LoVo (cell line): Measurements from ENCODE around the gene DLG4.
"Not testable (repeated sequence)": the region's sequence is repeated elsewhere in the genome, so short reads cannot be mapped to it uniquely, and the experiment has no call there.

Experiments
- DNase-seq: peaks from one replicate; pipeline ENCODE4 v3.0.0-alpha.2; 2016; ENCODE audit warnings: low spot score

DLG4 gene

DNA sequence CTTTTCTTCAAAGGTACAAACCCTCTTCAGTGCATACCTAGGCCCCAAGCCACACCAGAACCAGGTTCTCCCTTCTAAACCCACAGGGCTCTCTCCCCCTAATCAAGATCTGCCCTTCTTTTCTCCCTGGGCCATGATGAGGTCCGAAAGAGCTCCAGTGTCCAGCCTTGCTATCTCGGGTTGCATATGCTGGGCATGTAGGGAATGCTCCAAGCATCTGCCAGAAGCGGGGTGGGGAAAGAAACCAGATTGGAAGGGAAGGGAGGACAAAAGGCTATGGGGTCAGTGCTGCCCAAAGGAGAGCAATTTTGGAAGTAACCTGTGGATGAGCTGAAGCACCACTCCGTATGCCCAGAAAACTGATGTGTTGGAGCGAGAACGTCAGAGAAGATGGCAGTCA is 29.6 kb upstream of the DLG4 start:
- DNase-seq = no peak

DNA sequence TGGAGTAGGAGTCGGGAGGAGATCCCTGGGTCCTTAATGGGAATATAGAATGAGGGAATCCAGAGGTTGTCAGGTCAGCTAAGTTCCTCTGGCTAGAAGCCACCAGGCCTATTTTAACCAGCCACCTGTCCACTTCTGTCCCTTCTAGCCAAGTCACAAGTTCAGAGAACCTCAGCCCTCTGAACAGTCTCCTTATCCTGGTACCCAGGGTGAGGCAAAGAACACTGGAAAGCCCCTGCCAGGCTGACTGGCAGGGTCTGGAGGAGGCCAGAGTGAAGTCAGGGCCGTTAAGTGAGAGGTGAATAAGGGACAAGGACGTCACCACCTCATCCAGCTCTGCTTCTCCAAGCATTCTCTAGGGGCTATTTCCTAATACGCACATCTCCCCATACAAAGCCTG is 29.2 kb upstream of the DLG4 start:
- no peak for DNase-seq

DNA sequence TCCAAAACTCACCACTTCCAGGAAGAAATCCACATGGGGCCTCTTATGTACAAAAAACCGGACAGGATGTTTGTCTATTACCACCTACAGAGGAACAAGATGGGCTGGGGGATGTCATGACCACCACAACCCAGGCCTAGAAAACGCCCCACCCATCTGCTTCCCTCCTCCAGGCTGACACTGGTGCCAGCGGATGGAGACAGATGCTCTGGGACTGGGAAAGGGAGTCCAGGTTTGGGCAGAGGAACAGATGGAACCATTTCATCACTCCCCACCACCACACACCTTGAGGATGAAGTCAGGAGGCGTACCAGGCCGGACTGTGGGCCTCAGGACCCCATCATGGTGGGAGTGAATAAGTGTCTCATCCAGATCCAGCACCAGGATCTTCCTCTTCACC is 27.1 kb upstream of the DLG4 start:
- DNase-seq = no peak

DNA sequence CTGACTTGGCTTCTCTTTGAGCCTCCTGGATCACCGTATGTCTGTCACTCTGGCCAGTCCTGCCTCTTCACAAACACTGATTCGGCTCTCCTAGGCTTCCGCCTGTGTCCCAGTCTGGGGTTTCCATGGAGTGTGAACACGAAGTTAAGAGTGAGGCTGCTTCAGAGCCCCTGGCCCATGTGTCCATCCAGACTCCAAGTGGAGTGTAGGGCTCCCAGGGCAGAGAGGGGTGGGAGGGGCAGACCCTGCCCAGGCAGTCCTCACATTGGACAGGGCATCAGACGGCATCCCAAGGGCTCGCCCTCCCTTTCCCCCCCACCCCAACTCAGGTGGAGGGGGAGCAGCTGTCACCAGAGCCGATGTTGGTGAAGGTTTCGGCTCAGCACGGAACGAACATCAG is 24.2 kb upstream of the DLG4 start:
- DNase-seq = not testable (repeated sequence)

DNA sequence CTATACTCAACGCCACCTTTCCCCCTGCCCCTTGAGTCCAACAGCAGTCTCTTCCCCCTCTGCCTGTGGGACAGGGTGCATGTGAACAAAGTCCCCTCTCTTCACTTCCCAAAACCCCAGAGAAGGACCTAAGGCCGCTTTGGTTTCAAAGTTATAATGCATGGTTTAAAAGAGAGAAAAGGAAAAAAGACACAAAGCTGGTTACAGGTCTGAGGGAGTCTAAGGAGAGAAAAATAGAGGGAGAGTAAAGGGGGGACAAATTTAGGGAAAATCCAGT is 23.8 kb upstream of the DLG4 start:
- no peak for DNase-seq

DNA sequence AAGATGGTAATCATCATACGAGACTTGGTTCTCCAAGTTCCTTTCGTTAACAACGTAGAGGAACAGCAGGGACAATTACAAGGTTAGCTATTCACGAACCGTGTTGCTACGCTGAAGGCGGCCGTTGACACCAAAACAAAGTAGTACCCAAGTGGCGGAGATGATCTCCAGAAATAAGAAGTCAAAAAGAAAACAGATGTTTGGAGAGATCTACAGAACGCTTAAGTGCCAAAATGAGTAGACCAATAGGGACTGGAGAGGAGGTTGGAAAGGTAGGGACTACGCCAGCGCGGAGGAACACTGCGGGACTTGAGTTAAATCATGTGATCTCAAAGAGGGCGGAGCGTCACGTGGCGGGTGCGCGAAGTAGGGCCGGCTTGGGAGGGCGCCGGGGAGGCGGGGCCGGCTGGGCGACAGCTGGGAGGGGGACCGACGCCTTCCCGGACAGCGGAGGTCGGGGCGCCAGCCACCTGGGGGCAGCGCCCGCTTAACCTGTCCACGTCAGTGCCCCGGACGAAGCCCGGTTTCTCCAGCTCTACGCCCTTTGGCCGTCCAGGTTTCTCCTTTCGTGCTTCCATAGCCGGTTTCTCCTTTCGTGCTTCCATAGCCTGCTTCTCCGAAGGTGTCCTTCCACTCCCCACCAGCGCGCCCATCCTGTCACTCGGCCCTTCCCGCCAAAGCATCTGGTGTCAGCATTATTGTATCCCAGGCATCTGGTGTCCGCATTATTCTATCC is 23.2 kb upstream of the DLG4 start:
- DNase-seq = peak; percentile 94

DNA sequence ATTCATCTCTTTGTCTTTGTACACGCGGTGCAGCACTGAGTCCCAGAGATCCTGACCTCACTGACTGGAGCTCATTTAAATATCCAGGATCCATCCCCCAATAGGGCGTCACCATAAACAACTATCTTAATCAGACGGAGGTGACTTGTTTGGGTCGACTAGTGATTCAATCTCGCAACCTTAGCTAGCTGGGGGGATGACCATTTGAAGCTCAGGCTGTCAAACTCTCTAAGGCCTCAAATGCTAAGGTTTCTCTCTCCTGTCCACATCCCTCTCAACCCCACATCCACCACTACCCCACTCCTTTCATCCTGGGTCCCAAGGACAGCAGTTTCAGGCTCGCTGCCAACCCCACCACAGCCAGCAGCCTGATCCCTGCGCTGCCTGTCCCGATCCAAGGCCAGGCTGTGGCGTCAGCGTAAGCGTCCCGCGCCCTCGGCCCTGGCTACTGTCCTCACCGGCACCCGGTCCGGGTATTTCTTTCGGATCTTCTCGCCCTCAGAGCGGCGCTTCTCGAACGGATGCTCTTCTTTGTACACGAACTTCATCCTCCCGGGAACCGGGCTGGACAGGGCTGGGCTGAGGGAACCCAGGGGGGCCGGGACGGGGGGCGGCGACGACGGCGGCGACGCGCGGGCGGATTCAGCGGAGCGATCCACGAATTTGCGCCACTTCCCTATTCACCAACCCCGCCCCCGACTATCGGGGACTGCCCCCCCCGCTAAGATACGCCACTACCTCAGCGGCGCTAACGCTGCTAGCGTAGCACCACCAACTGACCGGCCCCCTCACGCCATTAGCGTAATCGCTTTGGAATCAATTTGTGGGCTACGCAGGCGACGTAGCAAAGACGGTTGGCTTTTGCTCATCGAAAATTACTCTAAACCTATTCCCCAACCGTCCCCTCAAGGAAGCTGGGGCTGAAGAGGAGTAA is 22.4 kb upstream of the DLG4 start, which contains the start of gene GABARAP:
Gene GABARAP (minus strand): TSS at position 667 of the 934 bp plus-strand sequence. CDS start 119 bp downstream, at position 548.
- peak; percentile 89 for DNase-seq

DNA sequence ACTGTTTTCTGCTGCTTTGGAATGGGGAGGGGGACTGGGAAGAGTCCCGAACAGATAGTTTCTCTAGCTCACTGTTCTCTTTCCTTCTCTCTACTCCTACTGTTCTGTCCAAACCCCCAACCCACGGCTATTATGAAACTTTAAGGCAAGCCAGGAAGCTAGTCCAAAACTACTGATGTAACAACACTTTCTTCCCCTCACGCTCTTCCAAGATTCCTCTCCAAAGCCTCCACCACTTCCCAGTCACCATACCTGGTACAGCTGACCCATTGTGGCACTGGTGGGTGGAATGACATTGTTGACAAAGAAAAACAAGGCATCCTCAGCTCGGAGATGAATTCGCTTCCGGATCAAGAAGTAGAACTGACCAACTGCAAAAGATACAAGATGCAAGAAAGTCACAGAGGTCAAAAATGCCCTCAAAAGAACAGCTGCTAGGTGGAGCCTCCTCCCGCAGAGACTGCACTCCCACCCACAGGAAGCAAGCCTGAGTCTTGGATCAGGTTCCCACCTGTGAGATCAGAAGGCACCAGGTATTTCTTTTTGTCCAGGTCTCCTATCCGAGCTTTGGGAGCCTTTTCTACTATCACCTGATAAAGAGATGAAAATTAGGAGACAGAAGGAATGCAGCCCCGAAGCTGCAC is 21.6 kb upstream of the DLG4 start:
- DNase-seq = no peak

DNA sequence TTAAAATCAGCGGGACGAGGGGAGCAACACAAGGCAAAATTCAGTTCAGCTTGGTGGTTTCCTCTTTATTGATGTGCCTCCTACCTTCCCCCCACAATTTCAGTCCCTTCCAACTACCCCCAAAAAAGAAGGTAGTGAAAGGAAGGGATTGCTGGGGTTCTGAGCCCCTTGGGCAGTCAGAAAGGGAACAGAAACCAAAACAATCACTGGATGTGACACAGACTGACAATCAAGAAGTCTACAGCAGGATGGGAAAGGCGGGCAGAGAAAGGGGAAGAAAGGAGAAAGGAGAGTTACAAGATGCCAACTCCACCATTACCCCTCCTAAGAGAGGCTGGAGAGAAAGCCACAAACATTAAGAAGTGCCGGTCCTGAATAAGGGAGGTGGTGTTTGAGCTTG is 20.7 kb upstream of the DLG4 start:
- no peak for DNase-seq

DNA sequence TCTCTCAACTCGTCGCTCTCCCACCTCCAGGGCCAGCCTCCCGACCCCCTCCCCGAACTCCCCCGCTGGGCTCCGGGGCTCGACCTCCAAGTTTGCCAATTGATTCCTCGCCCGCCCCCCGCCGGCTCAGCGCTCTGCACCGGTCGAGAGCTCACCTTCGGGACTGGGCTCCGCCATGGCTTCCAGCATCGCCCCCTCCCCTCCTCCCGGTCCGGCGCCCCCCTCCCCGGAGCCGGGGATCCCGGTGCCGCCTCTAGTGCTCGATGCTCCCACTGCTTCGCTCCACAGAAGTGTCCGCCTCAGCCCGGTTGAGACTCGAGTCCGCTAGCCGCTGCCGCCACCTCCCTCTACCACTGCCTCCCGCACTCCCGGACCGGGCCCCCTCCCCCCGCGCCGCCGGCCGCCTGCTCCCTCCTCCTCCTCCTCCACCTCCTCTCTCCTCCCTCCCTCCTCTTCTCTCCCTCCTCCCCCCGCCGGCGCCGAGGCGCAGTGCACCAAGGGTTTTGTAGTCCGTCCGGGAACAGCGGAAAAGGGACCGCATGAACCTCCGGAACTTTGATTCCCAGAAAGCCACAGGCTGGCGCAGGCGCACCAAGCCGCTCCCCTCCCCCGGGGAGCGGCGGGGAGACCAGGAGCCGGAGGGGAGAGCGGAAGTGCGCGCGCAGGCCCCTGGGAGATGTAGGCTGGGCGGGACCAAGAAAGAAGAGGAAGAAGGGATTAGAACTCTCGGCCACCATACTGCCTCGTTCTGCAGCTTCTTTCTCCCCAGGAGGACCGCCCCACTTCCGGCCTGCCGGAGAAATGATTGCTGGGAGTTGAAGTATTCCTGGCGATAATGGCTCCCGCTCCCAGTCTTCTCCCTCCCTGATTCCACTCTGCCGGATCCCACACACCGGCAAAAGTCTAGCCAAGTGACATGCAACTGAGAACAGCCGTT is 19.7 kb upstream of the DLG4 start, which contains the start of gene PHF23:
Gene PHF23 (minus strand): TSS at position 367 of the 937 bp plus-strand sequence. CDS start 178 bp downstream, at position 189.
- peak; percentile 98 for DNase-seq

DNA sequence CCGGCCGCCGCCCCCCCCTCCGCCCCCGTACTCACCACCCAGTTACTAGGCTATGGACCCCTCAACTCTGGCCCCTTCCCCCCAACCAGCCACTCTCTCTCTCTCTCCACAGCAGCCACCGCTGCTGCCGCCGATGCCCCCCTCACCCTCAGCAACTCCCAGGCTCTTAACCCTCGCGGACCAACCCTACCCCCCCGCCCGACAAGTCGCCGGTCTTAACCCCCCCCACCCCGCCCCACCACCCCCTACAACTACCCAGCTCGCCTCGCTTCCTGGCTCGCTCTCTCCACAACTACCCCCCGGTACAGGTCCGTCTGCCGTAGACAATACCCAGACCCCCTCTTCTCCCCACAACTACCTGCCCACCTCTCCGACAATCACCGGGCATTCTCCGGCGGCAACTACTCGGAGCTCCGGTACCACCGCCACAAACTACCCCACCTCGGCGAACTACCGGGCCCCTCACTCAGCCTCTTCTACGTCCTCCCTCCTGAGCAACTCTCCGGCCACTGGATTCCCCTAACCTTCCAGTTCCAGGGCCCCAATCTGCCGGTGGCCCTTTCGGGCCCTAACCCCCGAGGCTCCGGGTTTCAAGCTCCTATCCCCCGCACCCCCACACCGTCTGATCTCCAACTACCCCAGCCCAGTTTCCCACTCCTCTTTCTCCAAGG is 18.9 kb upstream of the DLG4 start:
- DNase-seq = no peak

DNA sequence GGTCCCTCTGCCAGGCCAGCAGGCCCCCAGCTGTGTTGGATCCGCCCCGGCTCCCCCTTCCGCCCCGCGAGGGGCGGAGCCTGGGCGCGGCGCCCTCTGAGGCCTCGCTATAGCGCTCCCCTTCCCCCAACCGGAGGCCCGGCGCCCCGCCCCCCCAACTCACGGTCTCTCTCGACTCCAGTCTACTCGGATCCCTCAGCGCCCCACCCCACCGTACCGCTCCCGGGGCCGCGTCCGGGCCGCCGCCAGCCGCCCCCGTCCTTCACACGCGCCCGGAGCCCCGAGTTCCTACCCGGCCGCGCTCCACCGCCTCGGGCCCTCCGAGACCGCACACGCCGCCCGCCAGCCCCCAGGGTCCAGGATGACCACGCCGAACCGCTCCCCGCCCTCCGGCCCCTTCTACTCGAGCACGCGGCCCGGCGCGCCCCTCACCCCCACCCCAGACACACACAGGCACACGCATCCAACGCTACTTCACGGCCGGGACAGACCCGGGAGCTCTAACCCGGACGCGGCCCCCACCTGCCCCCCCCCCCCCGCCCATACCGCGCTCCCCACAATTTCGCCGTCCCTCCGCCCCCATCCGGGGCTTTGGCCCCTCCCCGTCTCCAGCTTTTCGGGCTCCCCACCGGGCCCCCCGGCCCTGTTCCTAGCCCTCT is 18.3 kb upstream of the DLG4 start:
- DNase-seq = peak; percentile 71

DNA sequence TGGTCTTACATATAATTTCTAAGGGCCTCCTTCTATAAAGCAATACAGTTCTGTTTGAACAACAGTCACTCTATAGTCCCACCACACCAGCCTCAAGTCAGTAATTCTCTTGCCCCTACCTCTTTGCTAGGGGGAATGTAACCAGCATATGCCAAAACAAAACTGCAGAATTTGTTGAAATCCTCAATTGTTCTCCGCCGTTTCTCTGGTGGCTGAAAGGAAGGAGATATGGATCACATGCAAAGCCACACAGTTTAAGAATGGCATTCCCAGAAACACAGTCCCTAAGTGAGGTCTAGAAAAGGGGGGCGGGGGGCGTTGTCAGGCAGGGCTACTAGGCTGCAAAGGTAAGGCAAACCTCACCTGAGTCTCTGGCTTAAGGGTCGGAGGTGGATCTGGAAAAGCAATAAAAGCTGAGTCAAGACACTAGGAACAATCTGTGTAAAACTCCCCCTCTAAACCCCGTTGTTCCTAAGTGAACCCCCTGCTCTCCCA is 17.7 kb upstream of the DLG4 start:
- no peak for DNase-seq

DNA sequence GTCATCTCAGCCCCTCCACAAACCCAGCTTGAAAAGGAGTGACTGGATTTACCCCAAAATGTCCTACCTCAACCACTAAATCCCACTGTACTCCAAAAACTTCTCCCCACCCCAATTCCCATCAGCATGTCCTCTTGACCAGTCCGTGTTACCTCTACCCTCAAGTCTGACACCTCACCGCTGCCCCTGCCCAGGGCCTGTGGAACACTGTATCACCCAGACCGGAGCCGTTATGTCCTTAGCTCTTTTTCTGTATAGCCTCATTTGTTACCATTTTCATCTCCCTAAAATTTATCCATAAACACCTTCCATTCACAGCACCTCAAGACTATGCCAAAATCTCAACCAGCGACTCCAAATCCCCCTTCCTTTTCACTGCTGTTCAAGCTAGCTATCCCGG is 17.2 kb upstream of the DLG4 start:
- no peak for DNase-seq

DNA sequence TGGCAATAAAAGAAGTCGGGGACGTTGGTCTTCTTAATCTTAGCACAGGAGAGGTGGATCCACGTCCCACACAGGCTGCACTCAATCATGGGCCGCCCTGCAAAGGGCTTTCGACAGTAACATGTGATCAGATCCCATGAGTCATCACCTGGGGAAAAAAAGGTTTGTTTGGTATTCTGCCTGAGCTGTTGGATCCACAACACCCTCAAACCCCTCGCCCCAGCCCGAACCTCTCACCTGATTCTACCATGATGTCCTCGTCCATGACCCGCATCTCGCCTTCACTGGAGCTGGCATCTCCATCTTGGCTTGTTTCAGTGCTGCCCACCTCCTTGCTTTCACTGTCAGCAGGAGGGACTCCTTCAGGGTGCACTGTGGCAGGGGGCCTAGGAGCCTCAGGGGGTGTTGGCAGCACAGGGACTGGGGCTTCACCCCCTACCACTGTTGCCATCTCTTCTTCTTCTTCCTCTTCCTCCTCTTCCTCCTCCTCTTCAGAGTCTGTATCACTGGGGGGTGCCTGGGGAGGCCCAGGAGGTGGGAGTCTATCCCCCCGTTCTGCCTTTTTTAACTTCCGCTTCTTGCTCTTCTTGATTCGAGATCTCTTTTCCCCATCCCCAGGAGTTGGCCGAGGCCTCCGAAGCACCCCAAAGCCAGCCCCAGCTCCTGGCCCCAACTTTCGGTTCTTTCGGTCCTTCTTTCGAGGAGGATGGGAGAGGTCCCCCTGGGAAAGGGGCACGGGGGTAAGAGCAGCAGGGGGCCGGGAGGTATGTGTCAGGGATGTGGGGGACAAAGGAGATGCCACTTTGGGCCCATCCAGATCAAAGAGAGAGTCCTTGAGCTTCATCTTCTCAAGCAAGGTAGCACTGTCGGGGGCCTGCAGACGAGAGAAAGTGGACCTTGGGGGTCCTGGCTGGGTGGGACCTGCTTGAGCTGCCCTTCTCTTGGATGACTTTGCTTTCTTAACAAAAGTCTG is 16.3 kb upstream of the DLG4 start:
- DNase-seq = no peak

DNA sequence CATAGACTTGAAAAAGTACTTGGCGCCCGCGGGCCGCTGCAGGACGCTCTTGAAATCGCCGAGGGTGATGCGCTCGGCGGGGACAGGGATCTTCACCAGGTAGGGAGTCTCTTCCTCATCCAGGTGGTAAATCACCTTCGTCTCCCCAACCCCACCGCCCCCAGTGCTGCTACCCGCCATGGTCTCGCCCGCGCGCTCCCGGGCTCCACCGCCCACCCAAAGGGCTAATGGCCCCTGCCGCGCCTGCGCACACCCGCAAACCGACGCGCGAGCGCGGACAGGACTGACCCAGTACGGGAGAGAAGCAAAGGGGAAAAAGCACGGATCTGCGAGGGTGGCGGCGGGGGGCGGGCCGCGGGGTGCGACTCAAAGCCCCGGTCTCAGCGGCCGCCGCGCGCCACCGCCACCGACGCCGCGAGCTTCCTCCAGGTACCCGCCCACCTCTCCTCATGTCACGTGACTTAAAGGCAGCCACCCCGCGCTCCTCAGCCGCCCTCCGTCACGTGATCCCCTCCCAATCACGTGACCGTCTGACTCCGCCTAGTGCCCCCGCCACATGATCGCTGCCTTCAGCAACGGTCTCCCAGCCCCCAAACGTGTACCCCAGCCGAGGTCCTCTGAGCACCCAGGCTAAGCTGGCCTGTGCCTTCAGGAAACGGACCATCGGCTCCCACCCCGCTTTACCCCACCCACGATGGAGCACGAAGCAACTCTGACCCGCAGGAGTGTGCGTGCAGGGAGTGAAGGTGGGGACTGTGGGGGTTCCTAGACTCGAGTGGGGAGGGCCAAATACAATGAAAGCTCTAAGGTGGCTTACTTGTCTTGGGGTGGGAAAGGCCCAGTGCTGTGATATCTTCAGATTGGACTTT is 14.7 kb upstream of the DLG4 start, which contains the start of gene DVL2:
Gene DVL2 (minus strand): TSS at position 435 of the 869 bp plus-strand sequence. CDS start 255 bp downstream, at position 180.
- peak; percentile 94 for DNase-seq

DNA sequence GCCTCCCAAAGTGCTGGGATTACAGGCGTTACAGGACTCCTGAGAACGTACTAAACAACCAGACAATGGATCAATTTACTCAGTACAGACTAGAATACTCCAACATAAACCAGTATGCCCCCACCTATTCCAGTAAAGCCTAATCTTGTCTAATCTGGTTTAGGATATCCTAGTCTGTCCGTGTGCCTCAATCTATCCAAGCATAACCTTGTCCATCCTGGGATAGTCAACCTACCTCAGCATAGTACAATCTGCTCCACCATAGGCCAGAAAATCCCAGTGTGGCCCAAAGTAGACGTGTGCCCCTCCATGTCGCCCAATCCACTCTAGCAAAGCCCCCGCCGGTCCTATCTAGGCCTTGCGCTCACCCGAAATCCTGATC is 14.1 kb upstream of the DLG4 start:
- no peak for DNase-seq

DNA sequence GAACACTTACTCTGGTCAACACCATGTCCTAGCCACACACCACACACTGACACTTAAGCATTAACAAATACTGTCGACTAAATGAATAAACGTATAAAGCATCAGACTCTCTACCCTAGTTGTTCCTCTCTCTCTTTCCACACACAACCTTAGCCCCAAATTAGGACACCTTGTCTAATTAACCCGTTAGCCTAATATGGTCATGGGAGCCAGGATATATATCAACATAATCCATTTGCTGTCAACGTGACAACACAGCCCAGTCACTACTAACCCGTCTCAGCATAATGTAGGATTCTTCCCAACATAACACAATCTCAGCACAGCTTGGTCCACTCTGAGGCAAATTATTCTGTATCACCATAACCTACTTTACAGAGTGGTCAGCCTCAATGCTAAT is 12.5 kb upstream of the DLG4 start:
- DNase-seq = no peak
